GM21786 (cell line): ENCODE measurements around the gene IER5L.
"Not testable (repeated sequence)": the region's sequence is repeated elsewhere in the genome, so short reads cannot be mapped to it uniquely, and the experiment has no call there.

Experiments
- ATAC-seq: cut with Tn5 transposase; IDR thresholded peaks from one replicate; pipeline ENCODE4 v1.9.1; 2021; ENCODE audit not compliant: unreplicated experiment

IER5L gene

GRCh38 chr9:129203556-129203909 is 25.5 kb upstream of the IER5L start:
- no peak for ATAC-seq

GRCh38 chr9:129202613-129203555 is 24.8 kb upstream of the IER5L start:
- ATAC-seq = no peak

GRCh38 chr9:129201866-129202265 is 23.8 kb upstream of the IER5L start:
- no peak for ATAC-seq

- ATAC-seq = no peak
Measured at GRCh38 chr9:129201289-129201688, 23.2 kb upstream of the IER5L start.

- no peak for ATAC-seq
Measured at GRCh38 chr9:129200255-129200654, 22.2 kb upstream of the IER5L start.

GRCh38 chr9:129199044-129199435 is 21.0 kb upstream of the IER5L start:
- ATAC-seq = no peak

GRCh38 chr9:129198319-129199043 is 20.4 kb upstream of the IER5L start:
- ATAC-seq = no peak

GRCh38 chr9:129197978-129198318 is 19.9 kb upstream of the IER5L start:
- ATAC-seq = no peak

- ATAC-seq = not testable (repeated sequence)
Measured at GRCh38 chr9:129197045-129197444, 19.0 kb upstream of the IER5L start.

- ATAC-seq = no peak
Measured at GRCh38 chr9:129195606-129196005, 17.5 kb upstream of the IER5L start.

- no peak for ATAC-seq
Measured at GRCh38 chr9:129194221-129194620, 16.2 kb upstream of the IER5L start.

- no peak for ATAC-seq
Measured at GRCh38 chr9:129193655-129194054, 15.6 kb upstream of the IER5L start.

GRCh38 chr9:129191234-129191633 is 13.2 kb upstream of the IER5L start:
- no peak for ATAC-seq

- ATAC-seq = not testable (repeated sequence)
Measured at GRCh38 chr9:129189971-129190370, 11.9 kb upstream of the IER5L start.

GRCh38 chr9:129187042-129187441 is 9.0 kb upstream of the IER5L start:
- ATAC-seq = no peak

GRCh38 chr9:129185991-129186390 is 7.9 kb upstream of the IER5L start:
- ATAC-seq = no peak

GRCh38 chr9:129185402-129185801 is 7.3 kb upstream of the IER5L start:
- no peak for ATAC-seq

- ATAC-seq = no peak
Measured at GRCh38 chr9:129184596-129185122, 6.6 kb upstream of the IER5L start.

GRCh38 chr9:129184219-129184524 is 6.1 kb upstream of the IER5L start:
- ATAC-seq = no peak

GRCh38 chr9:129183495-129184218 is 5.6 kb upstream of the IER5L start:
- no peak for ATAC-seq

- no peak for ATAC-seq
Measured at GRCh38 chr9:129182625-129183494, 4.8 kb upstream of the IER5L start.
